Esophagus muscularis mucosa (tissue), 2 donors: ENCODE results near the gene DOK5.

Experiments used
- POLR2A ChIP-seq: fragments of 450-650 bp; IDR thresholded peaks from one replicate; pipeline ENCODE4 v1.6.1; 2017; ENCODE audit warnings: antibody characterized with exemption, moderate library complexity, mild to moderate bottlenecking, low read depth
- POLR2AphosphoS5 ChIP-seq, 2 donors: sonication (generic); formaldehyde crosslinking; IDR thresholded peaks; one replicate each; pipeline ENCODE4 v1.6.1; 2017; ENCODE audit warnings: antibody characterized with exemption in 2 of 2

DNA sequence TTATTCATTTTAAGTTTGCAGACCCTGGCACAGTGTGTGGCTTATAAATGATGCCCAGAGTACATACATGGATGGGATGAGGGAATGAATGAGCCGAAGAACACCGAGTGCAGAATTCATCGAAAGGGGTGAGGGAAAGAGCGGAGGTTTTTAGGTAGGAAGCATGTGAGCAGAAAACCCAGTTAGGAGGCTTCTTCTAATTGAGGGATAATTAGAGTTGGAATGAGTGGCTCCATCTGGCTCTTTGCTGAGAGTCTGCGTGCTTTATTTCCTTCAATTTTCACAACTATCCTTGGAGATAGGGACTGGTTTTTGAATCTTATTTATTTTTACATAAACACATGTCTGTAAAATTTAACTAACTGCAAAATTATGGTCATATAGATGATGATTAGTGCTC, 150.7 kb downstream of the DOK5 start:
- TF ChIP-seq POLR2AphosphoS5 (IDR thresholded peaks at IDR 0.05) (no peak), POLR2A (no peak)
